HG02571 (cell line): ENCODE data around the gene CCDC71L.

Experiments used
- ATAC-seq: cut with Tn5 transposase; IDR thresholded peaks from one replicate; pipeline ENCODE4 v1.9.1; 2021; ENCODE audit warnings: mild to moderate bottlenecking, moderate library complexity; ENCODE audit not compliant: unreplicated experiment

CCDC71L gene

DNA sequence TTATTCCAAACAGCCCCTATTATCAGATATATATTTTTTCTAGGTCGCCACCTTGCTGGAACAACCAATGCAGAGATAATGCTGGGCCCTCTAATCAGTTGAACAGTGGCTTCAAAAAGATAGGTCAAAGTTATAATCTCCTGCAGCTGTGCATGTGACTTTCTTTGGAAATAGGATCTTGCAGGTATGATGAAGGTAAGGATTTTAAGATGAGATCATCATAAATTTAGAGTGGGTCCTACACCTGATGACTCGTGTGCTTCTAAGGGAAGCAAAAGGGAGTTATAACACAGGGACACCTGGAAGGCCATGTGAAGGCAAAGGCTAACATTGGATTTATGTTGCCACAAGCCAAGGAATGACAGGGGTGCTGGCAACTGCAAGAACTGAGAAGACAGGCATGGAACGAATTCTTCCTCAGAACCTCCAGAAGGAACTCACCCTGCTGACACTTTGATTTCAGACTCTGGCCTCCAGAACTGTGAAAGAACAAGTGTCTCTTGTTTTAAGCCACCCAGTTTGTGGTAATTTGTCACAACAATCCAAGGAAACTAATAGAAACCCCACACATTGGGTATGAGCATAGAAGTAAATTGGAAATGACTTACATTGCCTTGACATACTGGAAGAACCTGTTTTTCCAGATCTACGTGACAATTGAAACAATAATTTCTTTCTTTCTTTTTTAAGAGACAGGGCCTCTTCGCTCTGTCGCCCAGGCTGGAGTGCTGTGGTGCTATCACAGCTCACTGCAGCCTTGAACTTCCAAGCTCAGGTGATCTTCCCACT, 34.4 kb downstream of the CCDC71L start:
- ATAC-seq = no peak

DNA sequence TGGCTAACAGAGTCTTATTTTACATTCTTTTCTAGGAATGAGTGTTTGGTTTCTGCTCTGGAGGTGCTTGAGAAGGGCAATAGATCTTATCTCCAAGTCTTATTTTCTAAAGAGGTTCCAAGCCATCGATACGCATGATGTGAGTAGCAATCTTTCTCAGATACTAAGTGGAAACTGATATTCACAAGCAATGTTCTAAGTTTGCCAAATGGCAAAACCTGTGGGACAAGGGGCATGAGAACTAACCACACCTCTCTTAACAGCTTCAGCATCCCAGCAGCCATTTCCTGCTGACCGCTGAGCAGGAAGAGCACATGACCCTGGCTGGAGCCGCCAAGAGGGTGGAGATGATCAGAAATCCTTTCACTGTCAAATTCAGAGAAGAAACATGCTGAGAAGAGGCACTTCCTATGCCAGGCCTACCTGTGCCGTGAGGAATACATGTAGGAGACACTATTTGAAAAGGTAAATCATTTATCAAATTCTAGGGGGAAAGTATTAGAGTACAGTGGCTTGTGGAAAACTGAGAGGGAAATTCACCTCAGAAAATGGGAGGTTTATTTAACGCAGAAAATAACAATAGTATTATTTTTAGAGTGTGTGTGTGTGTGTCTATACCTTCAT, 35.2 kb downstream of the CCDC71L start:
- ATAC-seq = no peak

GRCh38 chr7:106623853-106624252, 37.1 kb downstream of the CCDC71L start:
- no peak for ATAC-seq

GRCh38 chr7:106623315-106623660, 37.7 kb downstream of the CCDC71L start:
- ATAC-seq = no peak

DNA sequence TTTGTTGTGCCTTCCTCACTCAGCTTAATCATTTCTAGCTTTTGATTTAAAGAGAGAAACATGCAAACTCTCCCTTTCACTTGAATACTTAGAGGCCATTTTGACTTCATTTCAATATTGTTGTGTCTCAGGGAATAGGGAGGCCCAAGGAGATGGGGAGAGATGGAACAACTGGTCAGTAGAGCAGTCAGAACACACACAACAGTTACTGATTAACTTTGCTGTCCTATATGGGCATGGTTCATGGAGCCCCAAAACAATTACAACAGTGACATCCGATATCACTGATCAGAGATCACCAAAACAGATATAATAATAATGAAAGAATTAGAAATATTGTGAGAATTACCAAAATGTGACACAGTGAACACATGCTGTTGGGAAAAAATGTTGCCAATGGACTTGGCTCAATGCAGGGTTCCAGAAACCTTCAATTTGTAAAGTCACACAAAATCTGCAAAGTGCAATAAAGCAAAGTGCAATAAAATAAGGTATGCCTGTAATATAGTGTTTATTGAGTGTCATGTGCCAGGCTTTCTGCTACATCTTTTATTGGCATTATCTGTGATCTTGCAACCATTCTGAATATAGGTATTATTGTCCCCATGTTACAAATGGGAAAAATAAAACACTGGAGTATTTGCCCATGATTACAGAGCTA, 38.2 kb downstream of the CCDC71L start:
- no peak for ATAC-seq

DNA sequence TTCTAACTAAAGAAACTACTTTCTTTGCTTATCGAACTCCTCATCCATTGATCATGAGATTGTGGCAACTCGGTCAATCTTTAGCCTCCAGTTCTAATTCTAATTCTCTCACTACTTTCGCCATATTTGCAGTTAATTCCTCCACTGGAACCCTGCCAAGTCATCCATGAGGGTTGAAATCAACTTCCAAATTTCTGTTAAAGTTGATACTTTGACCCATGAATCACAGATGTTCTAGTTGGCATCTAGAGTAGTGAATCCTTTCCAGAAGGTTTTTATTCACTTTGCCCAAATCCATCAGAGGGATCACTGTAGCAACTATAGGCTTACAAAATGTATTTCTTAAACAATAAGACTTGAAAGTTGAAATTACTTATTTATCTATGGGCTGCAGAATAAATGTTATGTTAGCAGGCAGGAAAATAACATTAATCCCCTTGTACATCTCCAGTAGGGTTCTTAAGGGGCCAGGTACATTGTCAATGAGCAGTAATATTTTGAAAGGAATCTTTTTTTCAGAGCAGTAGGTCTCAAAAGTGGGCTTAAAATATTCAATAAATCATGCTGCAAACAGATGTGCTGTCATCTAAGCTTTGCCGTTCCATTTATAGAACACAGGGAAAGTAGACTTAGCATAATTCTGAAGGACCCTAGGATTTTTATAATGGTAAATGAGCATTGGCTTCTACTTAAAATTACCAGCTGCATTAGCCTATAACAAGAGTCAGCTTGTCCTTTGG, 39.4 kb downstream of the CCDC71L start:
- ATAC-seq = no peak

DNA sequence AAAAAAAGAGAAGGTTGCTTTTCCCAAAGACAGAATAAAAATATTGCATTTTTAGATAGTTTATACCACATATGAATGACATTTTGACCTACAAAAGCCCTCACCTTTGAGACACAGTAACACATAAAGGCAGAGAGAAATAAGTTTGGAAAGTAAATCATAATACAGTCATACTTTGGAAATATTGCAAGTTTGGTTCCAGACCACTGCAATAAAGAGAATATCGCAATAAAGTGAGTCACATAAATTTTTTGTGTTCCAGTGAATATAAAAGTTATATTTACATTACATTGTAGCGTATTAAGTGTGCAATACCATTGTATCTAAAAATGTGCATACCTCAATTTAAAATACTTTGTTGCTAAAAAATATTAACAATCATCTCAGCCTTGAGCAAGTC, 40.3 kb downstream of the CCDC71L start:
- ATAC-seq = no peak

GRCh38 chr7:106620034-106620433, 40.9 kb downstream of the CCDC71L start:
- ATAC-seq = no peak

GRCh38 chr7:106619213-106619612, 41.7 kb downstream of the CCDC71L start:
- no peak for ATAC-seq

- no peak for ATAC-seq
Measured at GRCh38 chr7:106618480-106618879, 42.5 kb downstream of the CCDC71L start.

- no peak for ATAC-seq
Measured at GRCh38 chr7:106617860-106618259, 43.1 kb downstream of the CCDC71L start.

DNA sequence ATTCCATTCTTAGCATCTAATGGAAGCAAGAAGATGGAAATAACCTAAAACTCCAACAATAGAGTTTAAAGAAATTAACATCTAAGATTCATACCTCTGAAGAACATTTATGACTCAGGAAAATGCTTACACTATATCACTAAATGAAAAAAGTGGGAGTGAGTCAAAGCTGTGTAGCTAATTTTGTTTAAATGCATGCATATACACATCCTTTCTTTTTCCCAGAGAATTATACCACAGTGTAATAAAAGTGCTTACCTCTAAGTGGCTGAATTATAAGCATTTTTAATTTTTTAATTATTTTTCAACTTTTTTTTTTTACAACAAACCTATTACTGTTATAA, 44.3 kb downstream of the CCDC71L start:
- ATAC-seq = no peak

DNA sequence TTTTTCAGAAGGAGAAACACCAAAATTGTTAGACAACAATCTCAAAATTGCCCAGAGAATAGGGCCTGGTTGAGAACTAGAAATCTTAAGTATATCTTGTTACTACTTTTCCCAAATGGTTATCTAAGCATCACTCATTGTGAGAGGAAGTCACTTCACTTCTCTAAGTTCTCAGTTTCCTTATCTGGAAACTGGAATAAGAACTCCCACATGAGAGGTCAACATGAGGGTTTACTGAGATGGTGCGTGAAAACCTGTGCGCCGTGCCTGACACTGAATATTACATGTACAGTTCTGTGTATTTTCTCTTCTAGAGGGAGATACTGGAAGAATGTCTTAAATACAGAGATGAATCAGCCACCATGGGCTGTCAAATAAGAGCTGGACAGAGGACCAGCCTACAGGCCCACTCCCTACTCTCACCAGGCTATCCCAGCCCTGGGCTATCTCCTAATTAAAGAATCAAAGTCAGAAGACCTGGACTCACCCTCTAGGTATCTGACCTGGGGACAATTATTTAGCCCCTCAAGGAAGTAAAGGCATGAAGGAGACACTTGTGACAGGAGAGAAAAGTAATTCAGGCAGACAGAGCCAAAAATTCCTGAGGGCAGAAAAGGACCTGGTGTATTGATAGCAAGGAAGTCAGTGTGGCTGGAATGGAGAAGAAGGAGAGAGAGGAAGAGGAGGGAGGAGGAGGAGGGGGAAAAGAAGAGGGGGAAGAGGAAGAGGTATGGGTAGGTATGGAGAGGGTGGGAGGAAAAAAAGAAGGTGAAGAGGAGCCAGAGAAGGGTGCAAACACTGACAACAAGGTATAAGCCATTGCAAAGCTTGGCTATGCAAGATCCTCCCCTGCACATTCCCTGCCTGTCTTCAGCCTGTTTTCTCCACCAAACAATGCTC, 44.9 kb downstream of the CCDC71L start:
- ATAC-seq = no peak

GRCh38 chr7:106614751-106615150, 46.2 kb downstream of the CCDC71L start:
- ATAC-seq = no peak

DNA sequence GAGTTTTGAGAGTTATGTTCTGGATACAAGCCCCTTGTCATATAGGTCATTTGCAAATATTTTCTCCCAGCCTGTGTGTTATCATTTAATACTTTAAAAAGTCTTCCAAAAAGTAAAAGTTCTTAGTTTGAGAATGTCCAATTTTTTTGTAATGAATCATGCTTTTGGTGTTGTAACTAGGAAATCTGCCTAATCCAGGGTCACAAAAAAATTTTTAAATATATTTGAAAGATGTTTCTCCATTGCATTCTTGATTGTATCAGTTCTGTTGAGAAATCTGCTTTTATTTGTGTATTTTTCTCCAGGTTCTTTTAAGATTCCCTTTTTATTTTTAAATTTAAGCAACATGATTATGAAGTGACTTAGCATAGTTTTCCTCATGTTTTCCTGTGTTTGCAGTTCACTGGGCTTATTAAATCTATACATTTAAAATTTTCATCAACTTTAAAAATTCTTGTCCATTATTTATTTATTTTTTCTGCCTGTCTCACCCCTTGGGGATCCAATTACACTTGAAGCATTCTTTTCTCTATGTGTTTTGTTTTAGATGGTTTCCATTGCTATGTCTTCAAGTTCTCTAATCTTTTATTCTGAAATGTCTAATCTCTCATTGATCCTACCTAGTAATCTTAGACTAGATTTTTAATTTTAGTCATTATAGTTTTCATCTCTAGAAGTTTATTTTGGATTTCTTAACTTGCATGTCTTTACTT, 47.0 kb downstream of the CCDC71L start:
- no peak for ATAC-seq

DNA sequence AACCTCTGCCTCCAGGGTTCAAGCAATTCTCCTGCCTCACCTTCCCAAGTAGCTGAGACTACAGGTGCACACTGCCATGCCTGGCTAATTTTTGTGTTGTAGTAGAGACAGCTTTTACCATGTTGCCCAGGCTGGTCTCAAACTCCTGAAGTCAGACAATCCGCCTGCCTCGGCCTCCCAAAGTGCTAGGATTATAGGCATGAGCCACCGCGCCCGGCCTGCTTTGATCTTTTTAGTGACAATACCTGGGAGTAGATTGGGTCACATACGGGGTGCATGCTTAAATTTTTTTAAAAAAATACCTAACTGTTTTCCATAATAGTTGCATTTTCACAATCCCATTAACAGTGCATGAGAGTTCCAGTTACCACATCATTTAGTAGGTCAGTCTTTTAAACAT, 47.7 kb downstream of the CCDC71L start:
- ATAC-seq = no peak

DNA sequence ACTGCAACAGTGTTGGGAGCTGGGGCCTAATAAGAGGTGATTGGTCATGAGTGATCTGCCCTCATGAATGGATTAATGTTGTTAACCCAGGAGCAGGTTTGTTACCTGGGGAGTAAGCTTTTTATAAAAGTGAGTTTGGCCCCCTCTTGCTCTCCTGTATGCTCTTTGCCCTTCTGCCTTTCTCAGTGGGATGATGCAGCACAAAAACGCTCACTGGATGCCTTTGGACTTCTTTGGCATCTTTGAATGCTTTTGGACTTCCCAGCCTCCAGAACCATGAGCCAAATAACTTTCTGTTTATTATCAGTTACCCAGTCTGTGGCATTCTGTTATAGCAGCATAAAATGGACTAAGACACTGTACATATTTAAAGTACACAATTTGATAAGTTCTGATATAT, 48.5 kb downstream of the CCDC71L start:
- no peak for ATAC-seq

DNA sequence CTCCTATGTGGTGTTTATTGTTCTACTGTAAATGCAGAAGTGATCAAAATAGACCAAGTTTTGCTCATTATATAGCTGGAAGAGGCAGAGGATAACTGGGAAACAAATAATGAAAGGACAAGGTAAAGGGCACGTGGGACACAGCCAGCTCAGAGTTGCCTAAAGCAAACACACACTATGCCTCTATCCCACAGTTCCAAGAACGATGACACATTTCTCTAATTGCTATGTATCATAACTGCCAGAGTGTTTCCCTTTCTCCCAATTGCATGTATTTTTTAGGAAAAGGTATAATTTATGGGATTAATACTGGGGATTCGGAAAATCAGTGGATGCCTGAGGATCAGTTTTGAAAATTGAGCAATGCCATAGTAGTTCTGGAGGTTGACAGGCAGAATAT, 49.0 kb downstream of the CCDC71L start:
- no peak for ATAC-seq

- no peak for ATAC-seq
Measured at GRCh38 chr7:106610996-106611886, 49.7 kb downstream of the CCDC71L start.
